Mesothelial cell of epicardium (in vitro differentiated cells): Measurements from ENCODE around the gene DOCK10. TPM values are rescaled to one million over a fixed set of nuclear protein-coding genes. Genes with fewer than 3 reads are reported as not detected.

Experiments
- DNase-seq, 2 experiments: peaks; one replicate each; pipeline ENCODE4 v3.0.0; 2021; ENCODE audit warnings: low spot score in 2 of 2; ENCODE audit not compliant: unreplicated experiment in 2 of 2
- H3K27ac Mint-ChIP-seq: 2 replicates; pipeline ENCODE4 v1.8.0; 2021; ENCODE audit warnings: mixed read lengths
- H3K27me3 Mint-ChIP-seq: 2 replicates; pipeline ENCODE4 v1.8.0; 2021; ENCODE audit warnings: low read depth, mixed read lengths
- H3K36me3 Mint-ChIP-seq: 2 replicates; pipeline ENCODE4 v1.8.0; 2021; ENCODE audit warnings: mixed read lengths
- H3K4me1 Mint-ChIP-seq: 2 replicates; pipeline ENCODE4 v1.8.0; 2021; ENCODE audit warnings: mixed read lengths
- H3K4me3 Mint-ChIP-seq: 2 replicates; pipeline ENCODE4 v1.8.0; 2021; ENCODE audit warnings: mild to moderate bottlenecking, moderate library complexity, mixed read lengths
- H3K9me3 Mint-ChIP-seq: 2 replicates; pipeline ENCODE4 v1.8.0; 2021; ENCODE audit warnings: mixed read lengths
- CTCF ChIP-seq: fragments of 200-600 bp; sonication (generic); IDR thresholded peaks from one replicate; pipeline ENCODE4 v1.5.0; 2021; ENCODE audit warnings: antibody characterized with exemption; ENCODE audit not compliant: unreplicated experiment
- total RNA-seq: library from RNA; stranded (reverse); gene quantifications from 3 replicates; pipeline ENCODE4 v1.2.1, GENCODE V29; 2021

Gene DOCK10
- total RNA-seq, 1 donor from 2014 or later: 2.4 TPM

- Mint-ChIP-seq H3K36me3 (no peaks in the 10 kb centered on the region), H3K27me3 (peaks cover 27% of the 10 kb centered on the region), H3K4me1 (no peaks in the 10 kb centered on the region), H3K27ac (no peak overlapping the region), H3K9me3 (no peaks in the 10 kb centered on the region), H3K4me3 (no peak overlapping the region)
- TF ChIP-seq CTCF: no peak
- DNase-seq: no peak
Observed at GRCh38 chr2:225083276-225083675, 41.0 kb upstream of the DOCK10 start.

- Mint-ChIP-seq H3K9me3 (no peaks in the 10 kb centered on the region), H3K27me3 (peaks cover 30% of the 10 kb centered on the region), H3K36me3 (no peaks in the 10 kb centered on the region), H3K27ac (no peak overlapping the region), H3K4me1 (peaks cover 2% of the 10 kb centered on the region), H3K4me3 (no peak overlapping the region)
- DNase-seq: no peak
- no peak for TF ChIP-seq CTCF
Observed at GRCh38 chr2:225076125-225076524, 33.9 kb upstream of the DOCK10 start.

- Mint-ChIP-seq H3K4me1 (peaks cover 2% of the 10 kb centered on the region), H3K27me3 (peaks cover 26% of the 10 kb centered on the region), H3K27ac (no peak overlapping the region), H3K36me3 (no peaks in the 10 kb centered on the region), H3K9me3 (no peaks in the 10 kb centered on the region), H3K4me3 (no peak overlapping the region)
- TF ChIP-seq CTCF: no peak
- DNase-seq: no peak
Observed at GRCh38 chr2:225074919-225075681, 32.8 kb upstream of the DOCK10 start.

GRCh38 chr2:225074366-225074765 lies 32.1 kb upstream of the DOCK10 start:
- Mint-ChIP-seq H3K4me3 (no peak overlapping the region), H3K27me3 (peaks cover 20% of the 10 kb centered on the region), H3K36me3 (no peaks in the 10 kb centered on the region), H3K9me3 (no peaks in the 10 kb centered on the region), H3K4me1 (peaks cover 2% of the 10 kb centered on the region), H3K27ac (no peak overlapping the region)
- no peak for TF ChIP-seq CTCF
- no peak for DNase-seq

- Mint-ChIP-seq H3K27ac (no peak overlapping the region), H3K4me3 (no peak overlapping the region), H3K36me3 (no peaks in the 10 kb centered on the region), H3K4me1 (peaks cover 2% of the 10 kb centered on the region), H3K27me3 (peaks cover 14% of the 10 kb centered on the region), H3K9me3 (peaks cover 6% of the 10 kb centered on the region)
- TF ChIP-seq CTCF: no peak
- DNase-seq: no peak
Observed at GRCh38 chr2:225073198-225073597, 30.9 kb upstream of the DOCK10 start.

- peaks cover 13% of the 10 kb centered on the region for H3K27me3 Mint-ChIP-seq
- no peaks in the 10 kb centered on the region for H3K36me3 Mint-ChIP-seq
- H3K4me3 Mint-ChIP-seq: no peak overlapping the region
- no peak for DNase-seq
- H3K9me3 Mint-ChIP-seq: peaks cover 13% of the 10 kb centered on the region
- no peak for TF ChIP-seq CTCF
- peaks cover 2% of the 10 kb centered on the region for H3K4me1 Mint-ChIP-seq
- H3K27ac Mint-ChIP-seq: no peak overlapping the region
Observed at GRCh38 chr2:225072444-225072843, 30.2 kb upstream of the DOCK10 start.
